Gastrocnemius medialis (tissue), 4 donors: ENCODE results near the gene SUPT5H. TPM values are rescaled to one million over a fixed set of nuclear protein-coding genes. Genes with fewer than 3 reads are reported as not detected.

Experiments
- ATAC-seq, 2 donors: fragments of 150-250 bp; one replicate each; pipeline ENCODE4 v1.9.1; 2016
- DNase-seq, 2 donors: peaks; one replicate each; pipeline ENCODE4 v3.0.0-alpha.2; 2019
- H3K27ac ChIP-seq, 4 donors: fragments of 200-600 bp; sonication (generic); 1 replicate in 1 of 4; 2 replicates in 3 of 4; pipeline ENCODE4 v1.5.1; 2016 to 2018; ENCODE audit warnings: mild to moderate bottlenecking in 2 of 4, moderate library complexity in 1 of 4
- H3K27me3 ChIP-seq, 3 donors: fragments of 200-600 bp; sonication (generic) in 2 of 3; 1 replicate in 1 of 3; 2 replicates in 2 of 3; pipeline versions ENCODE4 v1.5.1 to v1.6.0; 2016 to 2019; ENCODE audit warnings: mild to moderate bottlenecking in 1 of 3, moderate library complexity in 1 of 3
- H3K36me3 ChIP-seq, 2 donors: fragments of 200-600 bp; sonication (generic) in 1 of 2; one replicate each; pipeline ENCODE4 v1.5.1; 2017 to 2018
- H3K4me1 ChIP-seq, 2 donors: fragments of 200-600 bp; sonication (generic) in 1 of 2; one replicate each; pipeline ENCODE4 v1.5.1; 2016 to 2017; ENCODE audit warnings: mild to moderate bottlenecking in 2 of 2
- H3K4me3 ChIP-seq, 4 donors: fragments of 200-600 bp; sonication (generic) in 3 of 4; 1 replicate in 1 of 4; 2 replicates in 3 of 4; pipeline ENCODE4 v1.5.1; 2016 to 2019; ENCODE audit warnings: mild to moderate bottlenecking in 2 of 4
- H3K9me3 ChIP-seq, 3 donors: fragments of 200-600 bp; sonication (generic) in 2 of 3; 1 replicate in 1 of 3; 2 replicates in 2 of 3; pipeline ENCODE4 v1.5.1; 2016 to 2019
- POLR2A ChIP-seq, 2 donors: fragments of 450-650 bp; IDR thresholded peaks; one replicate each; pipeline ENCODE4 v1.6.1; 2017; ENCODE audit warnings: antibody characterized with exemption in 2 of 2, mild to moderate bottlenecking in 2 of 2, moderate library complexity in 2 of 2
- in situ Hi-C, 4 donors: fragments of 200-750 bp; cut with MboI; loops; one replicate each; pipeline versions ENCODE4 v1.15.0 to v1.8.0; 2017; ENCODE audit warnings: low sequenced_read_pairs in 4 of 4
- intact Hi-C: fragments of 100-400 bp; cut with DNase I; formaldehyde crosslinking; loops from one replicate; pipeline ENCODE4 v1.15.1; 2023; ENCODE audit warnings: low total_unique reads
- total RNA-seq, 4 donors: library from RNA; depleted of rRNA; stranded (reverse); fragments of >200 nt; gene quantifications; one replicate each; pipeline versions ENCODE4 v1.1.0 to v1.2.3, GENCODE V29; 2016
- TF ChIP-seq, protein P1 (sequence below), 5 experiments: fragments of 450-650 bp in 3 of 5; fragments of 200-600 bp in 2 of 5; sonication (generic) in 2 of 5; IDR thresholded peaks in 4 of 5; conservative IDR thresholded peaks in 1 of 5; 1 replicate in 4 of 5; 2 replicates in 1 of 5; pipeline ENCODE4 v1.5.1; 2016 to 2019; ENCODE audit warnings: antibody characterized with exemption in 5 of 5, mild to moderate bottlenecking in 3 of 5, moderate library complexity in 3 of 5

SUPT5H gene
- total RNA-seq, 4 donors from 2014 or later = 60.7 to 148 (median 108) TPM

DNA sequence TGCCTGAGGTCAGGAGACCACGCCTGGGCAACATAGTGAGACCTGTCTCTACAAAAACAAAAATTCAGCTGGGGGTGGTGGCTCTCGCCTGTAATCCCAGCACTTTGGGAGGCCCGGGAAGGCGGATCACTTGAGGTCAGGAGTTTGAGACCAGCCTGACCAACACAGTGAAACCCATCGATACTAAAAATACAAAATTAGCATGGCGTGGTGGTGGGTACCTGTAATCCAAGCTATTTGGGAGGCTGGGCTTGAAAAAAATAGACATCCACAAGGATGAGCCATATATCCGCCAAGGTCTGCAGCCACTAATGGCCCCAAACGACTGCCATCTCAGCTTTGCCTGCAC lies 12.7 kb upstream of the SUPT5H start:
- Histone ChIP-seq H3K9me3 (no peaks in the 10 kb centered on the region), H3K36me3 (peaks cover 4 to 32% of the 10 kb centered on the region in 2 donors), H3K27me3 (no peaks in the 10 kb centered on the region), H3K4me3 (no peak overlapping the region), H3K4me1 (peaks cover 29 to 32% of the 10 kb centered on the region in 2 donors), H3K27ac (no peak overlapping the region)
- TF ChIP-seq, protein P1, sequence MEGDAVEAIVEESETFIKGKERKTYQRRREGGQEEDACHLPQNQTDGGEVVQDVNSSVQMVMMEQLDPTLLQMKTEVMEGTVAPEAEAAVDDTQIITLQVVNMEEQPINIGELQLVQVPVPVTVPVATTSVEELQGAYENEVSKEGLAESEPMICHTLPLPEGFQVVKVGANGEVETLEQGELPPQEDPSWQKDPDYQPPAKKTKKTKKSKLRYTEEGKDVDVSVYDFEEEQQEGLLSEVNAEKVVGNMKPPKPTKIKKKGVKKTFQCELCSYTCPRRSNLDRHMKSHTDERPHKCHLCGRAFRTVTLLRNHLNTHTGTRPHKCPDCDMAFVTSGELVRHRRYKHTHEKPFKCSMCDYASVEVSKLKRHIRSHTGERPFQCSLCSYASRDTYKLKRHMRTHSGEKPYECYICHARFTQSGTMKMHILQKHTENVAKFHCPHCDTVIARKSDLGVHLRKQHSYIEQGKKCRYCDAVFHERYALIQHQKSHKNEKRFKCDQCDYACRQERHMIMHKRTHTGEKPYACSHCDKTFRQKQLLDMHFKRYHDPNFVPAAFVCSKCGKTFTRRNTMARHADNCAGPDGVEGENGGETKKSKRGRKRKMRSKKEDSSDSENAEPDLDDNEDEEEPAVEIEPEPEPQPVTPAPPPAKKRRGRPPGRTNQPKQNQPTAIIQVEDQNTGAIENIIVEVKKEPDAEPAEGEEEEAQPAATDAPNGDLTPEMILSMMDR (IDR thresholded peaks at IDR 0.05 in 4 of 5, conservative IDR thresholded peaks at IDR 0.05 in 1 of 5) = no peak
- TF ChIP-seq POLR2A (IDR thresholded peaks at IDR 0.05) = no peak
- ATAC-seq (no peak), DNase-seq (no peak)
- intact Hi-C loops (loop anchor here (5.0 kb wide), 1 partner anchor 40 kb away; the partner anchor contains the start of genes MED29 and PAF1), in situ Hi-C loops (loop anchor here in 2 of 4 donors (25.0 kb wide), 2 partner anchors 105 to 405 kb away; partner anchors contain the start of genes DYRK1B (in 2 of the 2), FBL (in 2 of the 2), EID2 (in 1 of the 2) and EID2B (in 1 of the 2))

DNA sequence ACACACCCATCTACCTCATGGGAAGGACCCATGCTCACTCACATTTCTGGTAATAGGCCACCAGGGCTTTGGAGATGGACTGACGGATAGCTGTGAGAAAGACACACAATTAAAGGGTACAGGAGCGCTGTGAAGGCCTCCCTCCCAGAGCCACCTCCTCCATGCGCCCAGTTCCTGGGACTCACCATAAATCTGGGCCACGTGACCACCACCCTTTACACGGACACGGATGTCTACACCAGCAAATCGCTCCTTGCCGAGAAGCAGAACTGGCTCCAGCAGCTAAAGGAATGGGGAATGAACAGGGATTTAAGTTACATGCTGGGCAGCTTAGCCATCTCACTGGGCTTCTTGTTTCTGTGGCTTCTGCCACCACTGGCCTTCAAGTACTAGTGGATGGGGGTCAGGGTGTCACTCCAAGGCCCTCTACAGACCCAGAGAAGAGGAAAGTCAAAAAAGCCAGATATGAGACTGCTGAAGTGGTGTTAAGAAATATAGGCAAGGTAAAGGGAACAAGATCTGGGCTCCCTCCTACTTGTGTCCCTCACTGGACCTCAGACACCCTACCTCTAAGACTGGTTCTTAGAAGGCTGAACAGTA lies 11.8 kb upstream of the SUPT5H start:
- peaks cover 27% of the 10 kb centered on the region in 2 donors for H3K4me1 ChIP-seq
- TF ChIP-seq POLR2A (IDR thresholded peaks at IDR 0.05) = no peak
- TF ChIP-seq, protein P1 (IDR thresholded peaks at IDR 0.05 in 4 of 5, conservative IDR thresholded peaks at IDR 0.05 in 1 of 5) = no peak
- H3K27ac ChIP-seq = peak overlapping the region in 3 of 4 donors; percentile 88 to 95 (median 91)
- peaks cover 4 to 32% of the 10 kb centered on the region in 2 donors for H3K36me3 ChIP-seq
- DNase-seq (no peak), ATAC-seq (no peak)
- in situ Hi-C loops (loop anchor here in 2 of 4 donors (25.0 kb wide), 2 partner anchors 104 to 404 kb away; partner anchors contain the start of genes DYRK1B (in 2 of the 2), FBL (in 2 of the 2), EID2 (in 1 of the 2) and EID2B (in 1 of the 2)), intact Hi-C loops (loop anchor here (2.0 to 5.0 kb wide), 2 partner anchors 21 to 41 kb away; partner anchors contain the start of genes MED29, PAF1 and PLEKHG2)
- H3K4me3 ChIP-seq = no peak overlapping the region
- no peaks in the 10 kb centered on the region for H3K9me3 ChIP-seq
- H3K27me3 ChIP-seq = no peaks in the 10 kb centered on the region

DNA sequence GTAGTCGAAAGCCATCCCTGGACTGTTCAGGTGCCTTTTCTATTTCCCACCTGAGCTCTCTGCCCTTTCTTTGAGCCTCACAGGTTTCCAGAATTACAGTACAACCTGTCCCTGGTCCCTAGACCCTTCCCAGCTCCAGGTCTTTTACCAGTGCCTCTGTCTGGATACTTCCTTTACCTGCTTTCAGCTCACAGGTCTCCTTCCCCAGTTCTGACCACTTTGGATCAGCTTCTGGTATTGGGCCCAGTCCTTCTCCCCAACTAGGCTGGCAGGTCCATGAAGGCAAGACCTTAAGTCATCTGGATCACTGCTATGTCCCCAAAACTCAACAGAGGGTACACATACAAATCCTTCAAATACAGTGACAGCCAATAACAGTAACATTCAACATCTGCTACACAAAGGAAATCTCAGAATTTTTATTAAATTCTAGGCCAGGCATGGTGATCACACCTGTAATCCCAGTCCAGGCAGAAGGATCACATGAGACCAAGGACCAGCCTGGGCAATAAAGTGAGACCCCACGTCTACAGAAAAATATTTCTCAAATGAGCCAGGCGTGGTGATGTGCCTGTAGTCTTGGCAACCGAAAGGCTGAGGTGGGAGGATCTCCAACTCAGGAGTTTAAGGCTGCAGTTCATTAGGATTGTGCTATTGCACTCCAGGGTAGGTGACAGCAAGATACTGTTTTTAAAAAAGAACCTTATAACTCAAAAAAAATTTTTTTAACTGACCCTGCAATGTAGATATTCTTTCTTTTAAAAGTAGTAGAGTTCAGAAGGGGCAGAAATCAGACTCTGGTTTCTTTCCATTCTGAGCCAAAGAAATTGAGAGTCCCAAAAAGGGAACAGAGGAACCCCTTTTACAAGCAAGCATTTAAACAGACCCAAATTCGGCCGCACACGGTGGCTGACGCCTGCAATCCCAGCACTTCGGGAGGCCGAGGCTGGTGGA lies 11.0 kb upstream of the SUPT5H start:
- ATAC-seq (no peak), DNase-seq (no peak)
- Histone ChIP-seq H3K4me1 (peaks cover 22 to 26% of the 10 kb centered on the region in 2 donors), H3K27ac (peak overlapping the region; percentile 86 to 95 (median 90)), H3K36me3 (peaks cover 4 to 32% of the 10 kb centered on the region in 2 donors), H3K27me3 (no peaks in the 10 kb centered on the region), H3K4me3 (peak overlapping the region; percentile 77 to 99 (median 91)), H3K9me3 (no peaks in the 10 kb centered on the region)
- in situ Hi-C loops = loop anchor here in 2 of 4 donors (5.0 to 25.0 kb wide), 3 partner anchors 98 to 403 kb away; partner anchors contain the start of genes DYRK1B (in 2 of the 2), EID2B (in 2 of the 2), FBL (in 2 of the 2) and EID2 (in 1 of the 2)
- intact Hi-C loops = loop anchor here (2.0 to 5.0 kb wide), 2 partner anchors 22 to 42 kb away; partner anchors contain the start of genes MED29, PAF1 and PLEKHG2
- TF ChIP-seq, protein P1 (IDR thresholded peaks at IDR 0.05 in 4 of 5, conservative IDR thresholded peaks at IDR 0.05 in 1 of 5) = no peak
- TF ChIP-seq POLR2A (IDR thresholded peaks at IDR 0.05) = no peak
